Coronary artery (tissue), 2 donors: ENCODE results near the gene KDSR.

Source experiments
- DNase-seq: peaks from one replicate; pipeline ENCODE4 v3.0.0-alpha.2; 2017; ENCODE audit warnings: low spot score
- H3K27ac ChIP-seq, 2 donors: fragments of 200-600 bp; sonication (generic); one replicate each; pipeline ENCODE4 v1.5.1; 2016 to 2019
- H3K4me3 ChIP-seq: fragments of 200-600 bp; sonication (generic); 2 replicates; pipeline ENCODE4 v1.5.1; 2016; ENCODE audit warnings: mild to moderate bottlenecking, moderate library complexity
- CTCF ChIP-seq: fragments of 200-600 bp; sonication (generic); IDR thresholded peaks from one replicate; pipeline ENCODE4 v1.5.1; 2019; ENCODE audit warnings: antibody characterized with exemption

The KDSR gene

GRCh38 chr18:63284173-63284799 lies 82.7 kb downstream of the KDSR start:
- DNase-seq = no peak
- TF ChIP-seq CTCF = no peak
- Histone ChIP-seq H3K27ac (no peak overlapping the region), H3K4me3 (no peak overlapping the region)

- TF ChIP-seq CTCF = no peak
- no peak for DNase-seq
- H3K27ac ChIP-seq = no peak overlapping the region
- no peak overlapping the region for H3K4me3 ChIP-seq
These were observed 83.5 kb downstream of the KDSR start for GRCh38 chr18:63283305-63284094.

- no peak for TF ChIP-seq CTCF
- DNase-seq = no peak
- no peak overlapping the region for H3K27ac ChIP-seq
- no peak overlapping the region for H3K4me3 ChIP-seq
These were observed 84.2 kb downstream of the KDSR start for GRCh38 chr18:63282793-63283192.
